GM10248 (cell line): Measurements from ENCODE around the gene AIFM3.
A peak's percentile ranks its signal among the peaks of the same experiment; 100 is the strongest.

Experiments used
- CTCF ChIA-PET: fragments of 300-600 bp; sonication (Branson Sonifier 250); formaldehyde crosslinking; extraction: SDS; loops from one replicate; lab custom pipeline; 2021; ENCODE audit warnings: antibody characterized with exemption; lab: Yijun Ruan, JAX
- POLR2A ChIA-PET: fragments of 350-650 bp; sonication (Branson Sonifier 250); formaldehyde crosslinking; extraction: SDS; loops from one replicate; lab custom pipeline; 2020; ENCODE audit warnings: antibody characterized with exemption; lab: Yijun Ruan, JAX
- DNase-seq: peaks from one replicate; pipeline ENCODE4 v3.0.0; 2012; ENCODE audit errors: extremely low spot score
- CTCF ChIP-seq: IDR thresholded peaks from 2 replicates; pipeline ENCODE4 v1.5.1; 2012; ENCODE audit warnings: mild to moderate bottlenecking, low read depth; ENCODE audit errors: extremely low read depth, missing control alignments, control extremely low read depth

Gene AIFM3

GRCh38 chr22:21014202-21014725 lies 47.2 kb downstream of the AIFM3 start:
- no peak for TF ChIP-seq CTCF
- ChIA-PET CTCF (interaction anchor here (1.1 kb wide), 1 partner anchor 10 kb away, joined by 3 read pairs; no protein-coding TSS in a partner anchor), POLR2A (no interaction called here)
- DNase-seq, result peak; percentile 93

GRCh38 chr22:21014726-21015465 lies 47.8 kb downstream of the AIFM3 start, which contains the start of gene P2RX6:
Gene P2RX6, plus strand, starts transcription at chr22:21015165. Its CDS starts 10 bp downstream, at chr22:21015175.
- POLR2A ChIA-PET, result no interaction called here
- TF ChIP-seq CTCF, result no peak

GRCh38 chr22:21015466-21016006 lies 48.5 kb downstream of the AIFM3 start:
- ChIA-PET CTCF (no interaction called here), POLR2A (no interaction called here)
- DNase-seq, result no peak
- TF ChIP-seq CTCF, result no peak

More at GRCh38 chr22:21014726-21015465, 47.8 kb downstream of the AIFM3 start, which contains the start of gene P2RX6:
- CTCF ChIA-PET, result no interaction called here
- no peak for DNase-seq

- DNase-seq, result no peak
- POLR2A ChIA-PET, result no interaction called here
- CTCF ChIA-PET, result no interaction called here
- TF ChIP-seq CTCF, result no peak
Measured at GRCh38 chr22:21016644-21017420, 49.8 kb downstream of the AIFM3 start.

GRCh38 chr22:21018314-21018713 lies 51.3 kb downstream of the AIFM3 start:
- TF ChIP-seq CTCF, result no peak
- no peak for DNase-seq
- ChIA-PET CTCF (interaction anchor here (1.0 to 1.2 kb wide), 2 partner anchors 18 to 132 kb away, joined by 3 read pairs; no protein-coding TSS in a partner anchor), POLR2A (no interaction called here)
